NCI-H345 treated with DMSO at 0.1 percent for 48 hours (cell line): ENCODE measurements around the gene PODNL1.
"Not testable (repeated sequence)": the region's sequence is repeated elsewhere in the genome, so short reads cannot be mapped to it uniquely, and the experiment has no call there.

ENCODE experiments used
- DNase-seq: peaks from one replicate; lab custom pipeline; 2025; ENCODE audit not compliant: unreplicated experiment; lab: John Stamatoyannopoulos, UW

The PODNL1 gene

DNA sequence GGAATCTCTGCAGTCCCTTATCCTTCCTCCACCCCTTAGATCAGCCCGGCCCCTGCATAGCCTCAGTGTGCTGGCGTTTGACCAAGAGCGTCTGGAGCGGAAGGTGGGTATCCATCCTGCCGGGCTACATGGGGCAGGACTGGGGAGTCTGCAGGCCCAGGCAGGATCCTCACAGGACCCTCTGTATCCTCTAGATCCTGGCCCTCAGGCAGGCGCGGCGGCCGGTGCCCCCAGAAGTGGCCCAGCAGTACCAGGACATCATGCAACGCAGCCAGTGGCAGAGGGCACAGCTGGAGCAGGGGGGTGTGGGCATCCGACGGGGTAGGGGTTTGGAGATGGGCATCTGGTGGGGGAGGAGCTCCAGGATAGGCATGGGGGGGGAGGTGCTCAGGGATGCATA lies 8.9 kb downstream of the PODNL1 start:
- no peak for DNase-seq

DNA sequence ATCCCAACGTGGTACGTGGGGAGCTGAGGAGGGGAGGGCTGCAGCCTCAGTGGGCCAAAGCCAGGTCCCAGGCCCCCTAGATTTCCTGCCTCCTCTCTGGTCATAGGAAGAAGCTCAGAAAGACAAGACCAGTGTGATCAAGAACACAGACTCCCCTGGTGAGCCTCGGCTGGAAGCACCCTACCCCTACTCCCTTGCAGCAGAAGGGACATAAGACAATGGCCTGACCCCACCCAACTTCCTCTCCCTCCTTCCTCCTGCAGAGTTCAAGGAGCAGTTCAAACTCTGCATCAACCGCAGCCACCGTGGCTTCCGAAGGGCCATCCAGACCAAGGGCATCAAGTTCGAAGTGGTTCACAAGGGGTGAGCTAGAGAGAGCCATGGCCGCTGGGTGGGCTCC lies 11.5 kb downstream of the PODNL1 start:
- DNase-seq: no peak

DNA sequence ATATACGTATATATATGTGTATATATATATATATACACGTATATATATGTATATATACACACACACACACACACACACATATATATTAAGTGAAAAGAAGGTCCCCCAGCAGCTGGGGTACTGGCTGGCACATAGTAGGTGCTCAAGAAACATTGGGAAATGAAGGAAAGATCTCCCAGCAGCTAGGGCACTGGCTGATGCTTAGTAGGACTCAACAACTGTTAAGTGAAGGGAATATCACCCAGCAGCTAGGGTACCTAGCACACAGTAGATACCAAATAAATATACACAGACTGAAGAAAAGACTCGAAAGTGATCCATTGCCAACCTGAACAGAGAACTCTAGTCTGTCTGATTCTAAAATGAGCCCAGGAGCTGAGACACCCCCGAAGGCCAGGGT lies 12.2 kb downstream of the PODNL1 start:
- DNase-seq: no peak

DNA sequence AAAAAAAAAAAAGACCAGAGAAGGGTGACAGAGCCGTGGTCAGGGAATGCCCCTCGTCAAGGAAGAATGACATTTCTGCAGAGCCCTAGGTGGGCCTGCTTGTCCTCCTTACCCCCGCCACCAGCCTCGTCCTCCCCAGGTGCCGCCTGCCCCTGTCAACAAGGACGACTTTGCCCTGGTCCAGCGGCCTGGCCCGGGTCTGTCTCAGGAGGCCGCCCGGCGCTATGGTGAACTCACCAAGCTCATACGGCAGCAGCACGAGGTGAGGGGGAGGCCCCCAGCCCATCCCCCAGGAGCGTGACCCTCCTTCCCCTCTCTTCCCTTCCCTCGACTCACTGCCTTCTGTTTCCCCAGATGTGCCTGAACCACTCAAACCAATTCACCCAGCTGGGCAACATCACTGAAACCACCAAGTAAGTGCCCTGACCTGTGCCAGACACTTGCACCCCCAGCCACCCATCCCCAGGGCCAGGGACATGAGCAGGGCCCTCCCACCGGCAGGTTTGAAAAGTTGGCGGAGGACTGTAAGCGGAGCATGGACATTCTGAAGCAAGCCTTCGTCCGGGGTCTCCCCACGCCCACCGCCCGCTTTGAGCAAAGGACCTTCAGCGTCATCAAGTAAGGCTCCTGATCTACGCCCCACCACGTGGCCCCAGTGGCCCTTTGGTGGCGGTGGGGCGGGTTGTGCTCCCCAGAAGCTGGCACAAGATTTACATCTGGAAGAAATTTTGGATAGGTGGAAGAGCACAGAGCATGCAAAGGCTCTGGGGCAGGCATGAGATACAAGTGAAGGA lies 14.8 kb downstream of the PODNL1 start:
- DNase-seq: no peak

DNA sequence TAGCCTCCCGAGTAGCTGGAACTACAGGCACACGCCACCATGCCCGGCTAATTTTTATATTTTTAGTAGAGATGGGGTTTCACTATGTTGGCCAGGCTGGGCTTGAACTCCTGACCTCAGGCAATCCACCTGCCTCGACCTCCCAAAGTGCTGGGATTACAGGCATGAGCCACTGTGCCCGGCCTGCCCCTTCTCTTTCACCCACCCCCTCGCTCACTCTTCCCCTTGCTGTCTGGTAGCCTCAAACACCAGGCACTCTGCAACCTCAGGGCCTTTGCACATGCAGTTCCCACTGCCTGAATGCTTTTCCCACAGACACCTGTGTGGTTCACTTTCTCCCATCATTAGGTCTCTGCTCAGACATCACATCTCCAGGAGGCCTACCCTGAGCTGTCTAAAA lies 16.1 kb downstream of the PODNL1 start:
- DNase-seq: not testable (repeated sequence)

DNA sequence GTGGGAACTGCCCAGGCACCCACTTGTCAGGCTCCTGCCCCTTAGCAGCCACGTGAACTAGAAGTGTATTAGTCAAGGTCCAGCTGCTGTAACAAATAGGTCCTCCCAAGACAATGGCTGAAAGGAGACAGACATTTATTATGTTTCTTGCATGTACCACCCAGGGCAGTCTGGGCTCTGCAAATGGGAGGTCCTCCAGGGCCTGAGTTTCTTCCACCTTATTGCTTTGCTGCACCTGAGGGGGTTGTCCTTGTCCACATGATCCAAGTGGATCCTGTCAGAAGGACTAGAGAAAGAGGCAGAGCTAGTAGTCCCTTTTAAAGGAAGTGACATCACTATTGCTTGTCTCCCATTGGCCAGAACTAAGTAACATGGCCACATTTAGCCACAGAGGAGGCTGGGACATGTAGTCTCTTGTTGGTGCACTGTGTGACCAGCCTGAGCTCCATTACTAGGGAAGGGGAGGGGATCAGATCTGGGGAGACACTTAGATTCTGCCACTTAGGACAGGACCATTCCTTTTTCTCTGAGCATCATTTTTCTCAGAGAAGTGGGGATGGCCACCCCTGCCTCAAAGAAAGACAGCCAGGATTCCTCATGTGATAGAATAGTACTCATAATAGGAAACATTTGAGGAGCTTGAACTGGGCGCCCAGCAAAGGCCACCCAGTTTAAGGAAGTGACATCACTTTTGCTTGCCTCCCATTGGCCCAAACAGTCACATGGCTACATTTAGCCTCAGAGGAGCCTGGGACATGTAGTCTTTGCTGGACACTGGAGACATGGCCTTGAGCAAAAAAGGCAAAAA lies 17.1 kb downstream of the PODNL1 start:
- peak; percentile 2 for DNase-seq

DNA sequence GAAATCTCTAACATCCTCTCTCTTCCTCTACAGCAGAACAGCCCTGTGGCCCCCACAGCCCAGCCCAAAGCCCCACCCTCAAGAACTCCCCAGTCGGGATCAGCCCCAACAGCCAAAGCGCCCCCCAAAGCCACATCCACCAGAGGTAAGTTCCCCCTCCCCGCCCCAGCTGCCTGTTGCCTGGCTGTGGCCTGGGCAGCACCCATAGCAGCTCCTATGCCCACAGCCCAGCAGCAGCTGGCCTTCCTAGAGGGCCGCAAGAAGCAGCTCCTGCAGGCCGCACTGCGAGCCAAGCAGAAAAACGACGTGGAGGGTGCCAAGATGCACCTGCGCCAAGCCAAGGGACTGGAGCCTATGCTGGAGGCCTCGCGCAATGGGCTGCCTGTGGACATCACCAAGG lies 17.7 kb downstream of the PODNL1 start:
- no peak for DNase-seq

DNA sequence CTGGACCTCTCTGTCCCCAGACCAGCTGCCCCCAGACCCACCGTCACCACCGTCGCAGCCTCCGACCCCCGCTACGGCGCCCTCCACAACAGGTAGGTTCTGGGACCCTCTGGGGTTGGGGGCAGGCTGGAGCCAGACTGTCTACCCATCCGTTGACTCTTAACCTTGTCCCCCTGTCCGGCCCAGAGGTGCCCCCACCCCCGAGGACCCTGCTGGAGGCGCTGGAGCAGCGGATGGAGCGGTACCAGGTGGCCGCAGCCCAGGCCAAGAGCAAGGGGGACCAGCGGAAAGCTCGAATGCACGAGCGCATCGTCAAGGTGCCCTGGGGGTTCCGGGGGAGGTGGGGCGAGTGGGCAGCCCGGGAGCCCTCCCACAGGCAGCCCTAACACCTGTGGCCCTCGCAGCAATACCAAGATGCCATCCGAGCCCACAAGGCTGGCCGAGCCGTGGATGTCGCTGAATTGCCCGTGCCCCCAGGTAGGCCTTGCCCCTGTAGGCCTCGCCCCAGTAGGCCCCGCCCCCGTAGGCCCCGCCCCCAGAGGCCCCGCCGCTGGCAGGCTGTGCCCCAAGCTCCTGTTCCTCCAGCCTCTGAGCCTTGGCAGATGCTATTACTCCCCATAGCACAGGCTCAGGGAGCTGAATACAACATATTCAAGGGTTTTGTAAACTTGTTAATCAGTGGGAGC lies 19.3 kb downstream of the PODNL1 start:
- no peak for DNase-seq

DNA sequence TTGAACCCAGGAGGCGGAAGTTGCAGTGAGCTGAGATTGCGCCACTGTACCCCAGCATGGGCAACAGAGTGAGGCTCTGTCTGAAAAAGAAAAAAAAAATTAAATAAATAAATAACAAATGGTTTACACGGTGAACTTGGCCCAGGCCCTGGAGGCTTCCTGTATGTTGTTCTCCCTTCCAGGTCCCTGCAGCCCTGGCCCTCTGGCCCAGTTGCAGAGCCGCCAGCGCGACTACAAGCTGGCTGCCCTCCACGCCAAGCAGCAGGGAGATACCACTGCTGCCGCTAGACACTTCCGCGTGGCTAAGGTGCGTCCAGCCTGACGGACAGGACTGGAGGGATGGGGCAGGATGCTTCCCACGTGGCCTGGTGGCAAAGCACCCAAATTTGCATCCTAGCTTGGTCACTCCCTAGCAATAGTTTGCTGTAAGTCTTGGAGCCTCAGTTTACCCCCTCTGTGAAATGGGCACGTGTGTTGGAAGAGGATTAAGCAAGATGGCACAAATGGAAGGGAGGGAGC lies 20.3 kb downstream of the PODNL1 start:
- DNase-seq: no peak

DNA sequence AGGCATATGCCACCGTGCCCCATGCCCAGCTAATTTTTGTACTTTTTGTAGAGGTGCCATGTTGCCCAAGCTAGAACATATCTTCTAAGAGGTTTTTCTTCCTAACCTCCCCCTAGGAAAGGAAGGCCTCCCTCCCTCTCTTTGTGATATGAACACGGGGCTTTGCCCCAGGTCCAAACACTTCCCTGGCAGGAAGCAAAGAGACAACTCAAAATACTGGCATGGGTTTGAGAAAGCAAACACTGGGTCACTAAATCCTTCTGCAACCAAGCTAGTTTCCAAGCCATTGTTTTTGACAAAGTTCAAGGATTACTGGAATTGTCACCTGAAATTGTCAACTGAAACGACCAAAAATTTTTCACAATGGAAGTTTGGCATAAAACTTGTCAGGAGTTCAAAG lies 23.4 kb downstream of the PODNL1 start:
- DNase-seq: no peak

DNA sequence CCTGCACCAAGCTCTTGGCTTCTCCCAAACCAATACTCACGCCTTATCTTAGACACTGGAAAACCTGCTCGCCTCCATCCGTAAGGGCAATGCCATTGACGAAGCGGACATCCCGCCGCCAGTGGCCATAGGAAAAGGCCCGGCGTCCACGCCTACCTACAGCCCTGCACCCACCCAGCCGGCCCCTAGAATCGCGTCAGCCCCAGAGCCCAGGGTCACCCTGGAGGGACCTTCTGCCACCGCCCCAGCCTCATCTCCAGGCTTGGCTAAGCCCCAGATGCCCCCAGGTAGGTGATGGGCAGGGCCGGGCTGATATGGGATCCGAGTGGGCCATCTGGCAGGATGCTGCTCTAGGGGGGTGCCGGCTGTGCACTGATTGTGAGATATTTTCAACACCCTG lies 24.9 kb downstream of the PODNL1 start:
- DNase-seq: no peak

DNA sequence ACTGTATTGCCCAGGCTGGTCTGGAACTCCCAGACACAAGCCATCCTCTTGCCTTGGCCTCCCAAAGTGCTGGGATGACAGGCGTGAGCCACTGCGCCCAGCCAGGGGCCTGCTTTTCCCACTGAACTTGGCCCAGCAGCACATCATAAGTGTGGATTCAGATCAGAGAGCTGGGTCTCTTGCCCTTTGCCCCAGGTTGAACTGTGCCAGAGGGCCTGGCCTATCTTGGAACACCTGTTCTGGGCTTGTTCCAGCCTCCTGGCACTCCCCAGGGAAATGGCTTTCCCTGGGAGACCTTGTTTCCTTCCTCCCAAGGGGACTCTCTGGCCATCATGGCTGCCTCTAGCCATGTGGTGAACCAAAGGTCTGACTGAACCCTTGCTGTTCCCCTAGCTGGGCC lies 28.8 kb downstream of the PODNL1 start:
- DNase-seq: no peak

DNA sequence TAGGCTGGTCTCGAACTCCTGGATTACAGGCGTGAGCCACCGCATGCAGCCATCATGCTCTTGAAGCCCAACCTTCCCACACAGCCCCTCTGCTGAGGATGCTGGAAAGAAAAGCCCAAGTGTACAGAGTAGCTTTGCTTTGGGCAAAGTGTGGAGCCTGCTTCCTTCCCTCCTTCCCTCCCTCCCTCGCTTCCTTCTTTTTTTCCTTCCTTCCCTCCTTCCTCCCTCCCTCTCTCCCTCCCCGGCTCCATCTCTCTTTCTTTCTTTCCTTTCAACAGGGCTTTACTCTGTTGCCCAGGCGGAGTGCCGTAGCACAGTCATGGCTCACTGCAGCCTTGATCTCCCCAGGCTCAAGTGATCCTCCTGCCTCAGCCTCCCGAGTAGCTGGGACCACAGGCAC lies 29.5 kb downstream of the PODNL1 start:
- DNase-seq: no peak

DNA sequence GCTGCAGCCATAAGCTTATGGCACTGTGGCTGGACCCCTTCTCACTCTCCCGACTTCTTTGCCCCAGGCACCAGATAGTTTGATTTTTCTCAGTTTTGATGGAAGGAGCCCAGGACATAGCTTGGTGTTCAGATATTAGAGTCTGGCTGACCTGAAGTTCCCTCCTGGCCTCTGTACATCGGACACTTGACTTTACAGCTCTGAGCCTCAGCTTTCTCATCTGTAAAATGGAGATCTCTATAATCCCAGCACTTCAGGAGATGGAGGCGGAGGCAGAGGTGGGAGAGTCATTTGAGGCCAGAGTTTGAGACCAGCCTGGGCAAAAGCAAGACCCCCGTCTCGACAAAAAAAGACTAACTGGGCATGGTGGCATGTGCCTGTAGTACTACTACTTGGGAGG lies 31.3 kb downstream of the PODNL1 start:
- DNase-seq: no peak

DNA sequence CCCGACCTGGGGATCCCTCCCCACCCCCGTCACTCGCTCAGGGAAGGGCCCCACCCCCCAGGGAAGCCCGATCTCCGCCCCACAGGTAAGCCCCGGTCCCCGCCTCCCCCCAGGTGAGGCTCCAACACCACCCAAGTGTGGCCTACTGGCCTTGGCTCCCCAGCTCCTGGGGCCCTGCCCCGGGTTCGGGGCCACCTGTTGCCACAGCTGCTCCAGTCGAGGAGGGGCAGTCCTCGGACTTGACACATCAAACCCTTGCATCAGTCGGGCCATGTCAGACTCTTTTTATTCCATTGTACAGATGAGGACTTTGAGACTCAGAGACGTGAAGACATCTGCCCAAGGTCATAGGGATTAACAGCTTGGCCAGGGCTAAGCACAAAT lies 31.7 kb downstream of the PODNL1 start:
- no peak for DNase-seq

DNA sequence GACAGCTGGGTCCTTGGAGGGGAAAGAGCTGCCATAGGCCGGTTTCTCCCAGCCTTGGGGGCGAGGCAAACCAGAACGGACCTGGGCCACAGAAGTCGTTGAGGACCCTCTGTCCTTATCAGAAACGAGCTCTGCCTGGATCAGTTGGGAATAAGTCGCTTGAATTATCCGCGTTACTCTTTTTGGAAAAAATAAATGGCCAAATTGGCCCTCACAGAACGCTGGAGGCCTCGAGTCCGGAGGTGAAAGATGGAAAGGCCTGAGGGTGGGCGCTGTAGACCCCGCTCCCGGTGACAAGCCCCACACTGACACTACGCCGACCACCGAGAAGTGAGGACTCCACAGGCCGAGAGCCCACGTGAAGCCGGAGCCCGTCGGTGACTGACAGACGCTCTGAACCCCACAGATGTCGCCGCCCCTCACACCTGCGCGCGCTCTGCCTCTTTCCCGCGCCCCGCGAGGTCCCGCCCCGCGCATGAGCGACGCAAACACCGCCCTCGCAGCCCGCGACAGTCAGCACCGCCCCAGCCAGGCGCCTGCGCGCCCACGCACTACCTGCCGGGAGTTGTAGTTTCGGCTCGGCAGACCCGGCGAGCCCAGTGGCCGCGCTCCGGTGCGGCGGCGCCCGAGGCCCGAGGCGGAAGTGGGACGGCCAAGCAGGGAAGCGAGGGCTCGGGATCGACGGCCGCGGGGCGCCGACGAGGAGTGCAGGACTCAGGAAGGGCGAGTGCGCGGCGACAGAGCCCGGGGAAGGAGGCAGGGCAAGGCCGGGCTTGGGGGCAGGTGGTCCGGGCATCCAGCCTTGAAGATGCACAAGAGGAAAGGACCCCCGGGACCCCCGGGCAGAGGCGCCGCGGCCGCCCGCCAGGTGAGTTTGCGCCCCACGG lies 32.3 kb downstream of the PODNL1 start, which contains the start of the genes BRME1 and CC2D1A:
TSS of gene BRME1 (minus strand) at position 484 of the 887 bp plus-strand sequence. CDS start 1,225 bp downstream, outside the sequence.
TSS of gene CC2D1A (plus strand) at position 568 of the 887 bp plus-strand sequence. CDS start at position 809, 241 bp downstream.
- peak; percentile 60 for DNase-seq

DNA sequence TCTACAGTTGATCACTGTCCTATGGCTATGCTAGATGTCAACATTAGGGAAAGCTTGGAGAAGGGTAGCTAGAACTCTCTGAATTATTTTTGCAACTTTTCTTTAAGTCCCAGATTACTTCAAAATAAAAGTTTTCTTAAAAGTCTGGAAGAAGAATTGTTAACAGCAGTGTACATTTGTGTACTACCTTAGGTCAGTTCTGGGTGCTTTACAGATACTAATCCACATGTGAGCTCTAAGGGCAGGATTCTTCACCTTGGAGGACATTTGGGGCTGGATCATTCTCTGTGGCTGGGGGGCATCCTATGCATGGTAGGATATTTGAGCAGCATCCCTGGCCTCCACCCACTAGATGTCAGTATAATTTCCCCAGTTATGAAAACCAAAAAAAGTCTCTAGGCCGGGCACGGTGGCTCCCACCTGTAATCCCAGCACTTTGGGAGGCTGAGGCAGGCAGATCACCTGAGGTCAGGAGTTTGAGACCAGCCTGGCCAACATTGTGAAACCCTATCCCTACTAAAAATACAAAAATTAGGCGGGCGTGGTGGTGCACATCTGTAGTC lies 35.1 kb downstream of the PODNL1 start:
- DNase-seq: no peak

DNA sequence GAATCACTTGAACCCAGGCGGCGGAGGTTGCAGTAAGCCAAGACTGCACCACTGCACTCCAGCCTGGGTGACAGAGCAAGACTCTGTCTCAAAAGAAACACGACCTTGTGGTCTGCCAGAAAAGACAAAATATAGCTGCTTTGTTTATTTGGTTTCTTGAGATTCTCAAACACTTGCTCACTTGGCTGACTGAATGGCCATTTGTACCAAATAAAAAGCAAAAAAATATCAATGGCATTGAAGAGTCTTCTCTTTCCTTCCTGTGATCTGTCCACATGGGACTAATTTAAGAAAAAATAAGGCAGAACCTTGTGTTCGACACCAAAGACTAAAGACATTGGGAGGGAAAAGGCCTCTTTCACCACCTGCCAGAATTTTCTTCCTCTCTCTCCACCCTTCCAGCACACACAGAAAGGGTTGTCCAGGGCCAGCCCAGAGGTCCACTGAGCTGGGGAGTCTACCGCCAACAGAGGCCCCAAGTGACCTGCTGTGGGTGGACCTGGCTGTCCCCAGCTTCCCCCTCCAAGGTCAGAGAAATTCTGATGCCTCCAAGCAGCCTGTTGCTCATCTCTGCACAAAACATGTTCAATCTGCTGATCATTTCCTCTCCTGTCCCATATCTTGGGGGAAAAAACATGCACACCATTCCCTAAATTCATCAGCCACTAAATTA lies 38.2 kb downstream of the PODNL1 start:
- no peak for DNase-seq

DNA sequence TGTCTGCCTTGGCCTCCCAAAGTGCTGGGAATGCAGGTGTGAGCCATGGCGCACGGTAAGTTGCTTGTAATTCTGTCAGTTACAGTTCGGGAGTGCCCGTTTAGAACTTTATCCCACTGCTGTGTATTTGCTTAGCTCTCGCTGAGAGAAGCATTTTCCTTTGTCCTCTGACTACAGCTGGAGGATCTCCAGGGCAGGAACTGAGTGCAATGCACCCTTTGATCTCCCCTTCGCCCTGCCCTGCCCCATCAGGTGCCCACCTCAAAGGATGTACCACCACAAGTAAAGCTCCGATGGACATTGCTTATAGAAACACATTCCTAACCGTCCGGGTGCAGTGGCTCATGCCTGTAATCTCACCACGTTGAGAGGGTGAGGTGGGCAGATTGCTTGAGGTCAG lies 38.8 kb downstream of the PODNL1 start:
- no peak for DNase-seq

DNA sequence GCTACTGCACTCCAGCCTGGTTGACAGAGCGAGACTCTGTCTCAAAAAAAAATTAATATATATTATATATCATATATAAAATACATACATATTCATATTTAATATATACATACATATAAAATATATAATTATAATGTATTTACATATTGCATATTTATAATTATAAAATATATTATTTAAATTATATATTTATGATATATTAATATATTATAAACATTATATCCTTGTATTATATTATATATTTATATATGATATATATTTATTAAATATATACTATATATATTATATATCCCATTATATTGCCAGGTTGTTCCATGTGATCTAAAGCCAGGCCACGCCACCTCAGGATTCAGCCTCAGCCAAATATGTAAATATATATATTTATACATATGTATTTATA lies 42.0 kb downstream of the PODNL1 start:
- no peak for DNase-seq
